ENCODE measurements around the gene ANP32B. TPM values are rescaled to one million over a fixed set of nuclear protein-coding genes. Genes with fewer than 3 reads are reported as not detected.

The ANP32B gene
- total RNA-seq, 1 experiment from 2014 or later: 14.8 TPM

DNA sequence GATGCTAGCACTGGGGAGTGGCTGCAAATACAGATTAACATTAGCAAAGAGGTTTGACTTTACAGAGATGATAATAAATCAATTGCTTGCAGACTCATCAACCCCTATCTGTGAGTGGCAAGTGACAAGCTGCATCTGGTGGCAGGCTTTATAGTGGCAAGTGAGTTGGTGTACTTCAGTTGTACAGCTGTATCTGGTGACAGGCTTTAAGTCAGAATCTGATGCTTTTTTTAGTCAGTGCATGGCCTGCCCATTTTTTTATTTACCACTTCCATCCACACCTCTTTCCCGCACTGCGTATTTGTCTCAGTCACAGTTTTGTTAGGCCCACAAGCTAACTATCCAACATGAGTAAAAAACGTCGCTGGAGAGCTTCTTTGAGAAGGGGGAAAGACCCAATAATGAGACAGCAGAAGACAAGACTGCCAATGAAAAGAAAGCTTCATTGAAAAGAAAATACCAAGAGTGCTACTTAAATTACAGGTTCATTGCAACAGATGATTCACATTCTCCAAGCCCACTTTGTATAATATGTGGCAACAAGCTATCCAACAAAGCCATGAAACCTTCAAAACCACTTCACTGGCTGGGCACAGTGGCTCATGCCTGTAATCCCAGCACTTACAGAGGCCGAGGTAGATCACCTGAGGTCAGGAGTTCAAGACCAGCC lies 23.1 kb downstream of the ANP32B start:
- ChIA-PET POLR2A (ENCODE audit: unreplicated experiment) (no interaction called here), CTCF (no interaction called here)
- BruUV-seq (replicated peaks): no TSS peak
- Histone ChIP-seq H3K27me3 (ENCODE audit: low read length) (no peaks in the 10 kb centered on the region), H3K9me3 (ENCODE audit: low read length) (no peaks in the 10 kb centered on the region), H3K79me2 (ENCODE audit: low read length) (peaks cover 48% of the 10 kb centered on the region), H2AFZ (ENCODE audit: low read length) (no peak overlapping the region), H3K9ac (ENCODE audit: low read length) (no peak overlapping the region), H3K4me3 (ENCODE audit: low read length) (no peak overlapping the region), H3K9me2 (replicated peaks; ENCODE audit: low read length) (no peaks in the 10 kb centered on the region), H3F3A (ENCODE audit: low read length, unreplicated experiment) (no peaks in the 10 kb centered on the region), H3K4me2 (ENCODE audit: low read length) (no peak overlapping the region), H3K36me3 (ENCODE audit: low read depth, low read length) (peaks cover 72% of the 10 kb centered on the region), H3K27ac (ENCODE audit: low read length) (no peak overlapping the region), H4K20me1 (ENCODE audit: low read length) (0 out of 2 replicates have a peak, but pooled peaks cover 10% of the 10 kb centered on the region), H3K4me1 (ENCODE audit: insufficient read depth, low read length) (peaks cover 19% of the 10 kb centered on the region)
- TF ChIP-seq, protein P1, sequence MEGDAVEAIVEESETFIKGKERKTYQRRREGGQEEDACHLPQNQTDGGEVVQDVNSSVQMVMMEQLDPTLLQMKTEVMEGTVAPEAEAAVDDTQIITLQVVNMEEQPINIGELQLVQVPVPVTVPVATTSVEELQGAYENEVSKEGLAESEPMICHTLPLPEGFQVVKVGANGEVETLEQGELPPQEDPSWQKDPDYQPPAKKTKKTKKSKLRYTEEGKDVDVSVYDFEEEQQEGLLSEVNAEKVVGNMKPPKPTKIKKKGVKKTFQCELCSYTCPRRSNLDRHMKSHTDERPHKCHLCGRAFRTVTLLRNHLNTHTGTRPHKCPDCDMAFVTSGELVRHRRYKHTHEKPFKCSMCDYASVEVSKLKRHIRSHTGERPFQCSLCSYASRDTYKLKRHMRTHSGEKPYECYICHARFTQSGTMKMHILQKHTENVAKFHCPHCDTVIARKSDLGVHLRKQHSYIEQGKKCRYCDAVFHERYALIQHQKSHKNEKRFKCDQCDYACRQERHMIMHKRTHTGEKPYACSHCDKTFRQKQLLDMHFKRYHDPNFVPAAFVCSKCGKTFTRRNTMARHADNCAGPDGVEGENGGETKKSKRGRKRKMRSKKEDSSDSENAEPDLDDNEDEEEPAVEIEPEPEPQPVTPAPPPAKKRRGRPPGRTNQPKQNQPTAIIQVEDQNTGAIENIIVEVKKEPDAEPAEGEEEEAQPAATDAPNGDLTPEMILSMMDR (conservative IDR thresholded peaks at IDR 0.05; ENCODE audit: low read depth, low read length): no peak
- TF ChIP-seq EZH2phosphoT487 (IDR thresholded peaks at IDR 0.05; ENCODE audit: borderline replicate concordance, low read length) (no peak), EZH2 (IDR thresholded peaks at IDR 0.05; ENCODE audit: low read length, unreplicated experiment) (no peak)
- intact Hi-C loops (cut with micrococcal nuclease): no loop called here
- DNase-seq (no peak), ATAC-seq (no peak)

DNA sequence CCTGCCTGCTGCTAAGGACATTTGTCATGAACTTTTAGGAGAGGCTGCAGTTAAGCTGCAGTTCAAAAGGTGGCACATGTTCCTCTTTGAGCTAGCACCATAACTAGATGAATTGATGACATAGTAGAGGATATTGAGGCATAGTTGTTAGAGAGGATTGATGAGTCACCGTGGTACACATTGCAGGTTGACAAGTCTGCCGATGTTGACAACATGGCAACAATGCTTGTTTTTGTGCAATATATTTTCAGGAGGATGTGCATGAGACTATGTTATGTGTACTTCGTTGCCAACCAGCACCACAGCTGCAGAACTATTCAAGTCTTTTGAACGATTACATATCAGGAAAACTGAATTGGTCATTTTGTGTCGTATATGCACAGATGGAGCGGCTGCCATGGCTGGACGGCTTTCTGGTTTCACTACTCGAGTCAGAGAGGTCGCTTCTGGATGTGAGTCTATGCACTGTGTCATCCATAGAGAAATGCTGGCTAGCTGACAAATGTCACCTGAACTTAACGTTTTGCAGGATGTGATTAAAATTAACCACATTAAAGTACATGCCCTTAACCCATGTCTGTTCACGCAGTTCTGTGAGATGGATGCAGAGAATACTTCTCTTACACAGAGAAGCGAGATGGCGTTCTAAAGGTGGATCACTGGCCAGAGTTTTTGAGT lies 24.2 kb downstream of the ANP32B start:
- Histone ChIP-seq H3K4me1 (ENCODE audit: insufficient read depth, low read length) (peaks cover 19% of the 10 kb centered on the region), H3K27me3 (ENCODE audit: low read length) (no peaks in the 10 kb centered on the region), H3K4me2 (ENCODE audit: low read length) (no peak overlapping the region), H3F3A (ENCODE audit: low read length, unreplicated experiment) (no peaks in the 10 kb centered on the region), H3K27ac (ENCODE audit: low read length) (no peak overlapping the region), H3K9me2 (replicated peaks; ENCODE audit: low read length) (no peaks in the 10 kb centered on the region), H3K36me3 (ENCODE audit: low read depth, low read length) (peaks cover 73% of the 10 kb centered on the region), H4K20me1 (ENCODE audit: low read length) (0 out of 2 replicates have a peak, but pooled peaks cover 10% of the 10 kb centered on the region), H3K4me3 (ENCODE audit: low read length) (no peak overlapping the region), H3K9me3 (ENCODE audit: low read length) (no peaks in the 10 kb centered on the region), H3K79me2 (ENCODE audit: low read length) (peaks cover 38% of the 10 kb centered on the region), H3K9ac (ENCODE audit: low read length) (no peak overlapping the region), H2AFZ (ENCODE audit: low read length) (no peak overlapping the region)
- intact Hi-C loops (cut with micrococcal nuclease): no loop called here
- DNase-seq: peak; percentile 36
- BruUV-seq (replicated peaks): no TSS peak
- no peak for ATAC-seq
- TF ChIP-seq EZH2phosphoT487 (IDR thresholded peaks at IDR 0.05; ENCODE audit: borderline replicate concordance, low read length): no peak
- TF ChIP-seq EZH2 (IDR thresholded peaks at IDR 0.05; ENCODE audit: low read length, unreplicated experiment): no peak
- TF ChIP-seq, protein P1 (conservative IDR thresholded peaks at IDR 0.05; ENCODE audit: low read depth, low read length): no peak
- ChIA-PET POLR2A (ENCODE audit: unreplicated experiment) (no interaction called here), CTCF (no interaction called here)

DNA sequence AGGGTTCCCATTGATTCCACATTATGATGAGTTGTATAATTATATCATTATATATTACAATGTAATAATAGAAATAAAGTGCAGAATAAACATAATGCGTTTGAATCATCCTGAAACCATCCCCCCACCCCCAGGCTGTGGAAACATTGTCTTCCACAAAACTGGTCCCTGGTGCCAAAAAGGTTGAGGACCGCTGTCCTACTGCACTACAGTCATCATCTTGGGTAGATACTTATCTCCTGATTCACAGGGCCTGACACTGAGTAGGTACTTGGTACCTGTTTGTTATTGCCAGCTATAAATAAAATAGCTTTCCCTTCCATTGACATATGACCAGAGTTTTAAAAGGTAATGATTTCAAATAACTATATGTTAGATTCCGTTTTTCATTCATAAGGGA lies 25.6 kb downstream of the ANP32B start:
- Histone ChIP-seq H3K27ac (ENCODE audit: low read length) (0 out of 2 replicates have a peak overlapping the region, but pooled peaks have one; percentile 8), H3K9ac (ENCODE audit: low read length) (no peak overlapping the region), H3K9me2 (replicated peaks; ENCODE audit: low read length) (no peaks in the 10 kb centered on the region), H3K36me3 (ENCODE audit: low read depth, low read length) (peaks cover 67% of the 10 kb centered on the region), H2AFZ (ENCODE audit: low read length) (no peak overlapping the region), H4K20me1 (ENCODE audit: low read length) (0 out of 2 replicates have a peak, but pooled peaks cover 10% of the 10 kb centered on the region), H3K9me3 (ENCODE audit: low read length) (no peaks in the 10 kb centered on the region), H3K4me2 (ENCODE audit: low read length) (no peak overlapping the region), H3F3A (ENCODE audit: low read length, unreplicated experiment) (no peaks in the 10 kb centered on the region), H3K4me1 (ENCODE audit: insufficient read depth, low read length) (peaks cover 19% of the 10 kb centered on the region), H3K27me3 (ENCODE audit: low read length) (no peaks in the 10 kb centered on the region), H3K79me2 (ENCODE audit: low read length) (peaks cover 27% of the 10 kb centered on the region), H3K4me3 (ENCODE audit: low read length) (no peak overlapping the region)
- peak; percentile 81 for ATAC-seq
- TF ChIP-seq, protein P1 (conservative IDR thresholded peaks at IDR 0.05; ENCODE audit: low read depth, low read length): no peak
- TF ChIP-seq EZH2phosphoT487 (IDR thresholded peaks at IDR 0.05; ENCODE audit: borderline replicate concordance, low read length): no peak
- no peak for TF ChIP-seq EZH2 (IDR thresholded peaks at IDR 0.05; ENCODE audit: low read length, unreplicated experiment)
- CTCF ChIA-PET: no interaction called here
- peak; percentile 66 for DNase-seq
- no TSS peak for BruUV-seq (replicated peaks)
- POLR2A ChIA-PET (ENCODE audit: unreplicated experiment): no interaction called here
- intact Hi-C loops (cut with micrococcal nuclease): no loop called here
